Measurements from ENCODE around the gene EPN2. TPM values are rescaled to one million over a fixed set of nuclear protein-coding genes. Genes with fewer than 3 reads are reported as not detected.
A peak's percentile ranks its signal among the peaks of the same experiment; 100 is the strongest.

EPN2 gene
- total and polyA plus RNA-seq, 7 experiments from 2014 or later: 3.9 to 11.5 (median 6.4) TPM

DNA sequence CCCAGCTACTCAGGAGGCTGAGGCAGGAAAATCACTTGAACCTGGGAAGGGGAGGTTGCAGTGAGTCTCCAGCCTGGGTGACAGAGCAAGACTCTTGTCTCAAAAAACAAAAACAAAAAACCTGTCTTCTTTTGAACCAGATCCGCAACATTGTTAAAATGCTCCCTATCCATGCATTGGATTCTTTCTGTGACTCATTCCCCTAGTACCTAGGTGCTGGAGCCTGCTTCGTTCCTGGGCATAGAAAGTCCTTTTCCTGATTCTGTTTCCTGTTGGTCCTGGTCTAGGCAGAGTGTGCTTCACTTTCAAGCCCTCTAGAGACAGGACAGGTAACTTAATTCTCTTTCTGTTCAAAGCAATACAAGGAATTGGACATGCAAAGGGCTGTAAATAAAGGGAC is 5.2 kb downstream of the EPN2 start:
- intact Hi-C loops (cut with micrococcal nuclease): no loop called here
- CTCF ChIA-PET: no interaction called here
- no peaks in the 10 kb centered on the region for H3K9me3 Mint-ChIP-seq
- Histone ChIP-seq H3K9me3 (ENCODE audit: control insufficient read depth in 2 of 3, low read length in 3 of 3) (no peaks in the 10 kb centered on the region), H3K4me3 (ENCODE audit: low read length) (no peak overlapping the region), H3K27me3 (ENCODE audit: control insufficient read depth in 2 of 2, insufficient read depth in 2 of 2, low read length in 2 of 2) (no peaks in the 10 kb centered on the region), H3K36me3 (ENCODE audit: control insufficient read depth in 2 of 3, insufficient read depth in 3 of 3, low read length in 3 of 3) (peaks cover 0 to 5% (median 0%) of the 10 kb centered on the region in 3 experiments), H3K27ac (ENCODE audit: low read depth, low read length) (no peak overlapping the region), H3K4me1 (ENCODE audit: control insufficient read depth in 2 of 2, insufficient read depth in 2 of 2, low read length in 2 of 2) (no peaks in the 10 kb centered on the region)
- peaks cover 0 to 3% (median 0%) of the 10 kb centered on the region in 5 donors for H3K36me3 Mint-ChIP-seq
- peaks cover 0 to 25% (median 8%) of the 10 kb centered on the region in 5 donors for H3K27me3 Mint-ChIP-seq
- H3K4me1 Mint-ChIP-seq: peaks cover 0 to 5% (median 4%) of the 10 kb centered on the region in 7 donors
- DNase-seq (no peak), ATAC-seq (no peak)
- H3K27ac Mint-ChIP-seq: peak overlapping the region in 1 of 9 donors; percentile 69
- H3K4me3 Mint-ChIP-seq: no peak overlapping the region
- POLR2A ChIA-PET: no interaction called here

DNA sequence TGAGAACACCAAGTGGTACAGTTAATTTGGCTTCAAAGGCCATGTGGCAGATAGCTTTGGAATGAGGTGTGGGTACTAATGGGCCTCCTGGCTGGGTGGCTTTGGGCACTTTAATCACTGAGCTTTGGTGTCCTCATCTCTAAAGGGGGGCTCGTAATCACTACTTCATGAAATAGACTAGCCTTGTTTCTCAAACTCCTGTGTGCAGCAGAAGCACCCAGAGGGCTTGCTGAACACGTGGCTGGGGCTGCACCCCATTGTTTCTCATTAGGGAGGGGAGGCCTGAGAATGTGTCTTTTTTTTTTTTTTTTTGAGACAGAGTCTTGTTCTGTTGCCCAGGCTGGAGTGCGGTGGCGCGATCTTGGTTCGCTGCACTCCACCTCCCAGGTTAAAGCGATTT is 5.8 kb downstream of the EPN2 start:
- no peak overlapping the region for H3K27ac Mint-ChIP-seq
- peaks cover 0 to 5% (median 4%) of the 10 kb centered on the region in 7 donors for H3K4me1 Mint-ChIP-seq
- ChIA-PET CTCF (no interaction called here), POLR2A (no interaction called here)
- Histone ChIP-seq H3K27ac (ENCODE audit: low read depth, low read length) (no peak overlapping the region), H3K9me3 (ENCODE audit: control insufficient read depth in 2 of 3, low read length in 3 of 3) (no peaks in the 10 kb centered on the region), H3K4me1 (ENCODE audit: control insufficient read depth in 2 of 2, insufficient read depth in 2 of 2, low read length in 2 of 2) (no peaks in the 10 kb centered on the region), H3K27me3 (ENCODE audit: control insufficient read depth in 2 of 2, insufficient read depth in 2 of 2, low read length in 2 of 2) (no peaks in the 10 kb centered on the region), H3K4me3 (ENCODE audit: low read length) (no peak overlapping the region), H3K36me3 (ENCODE audit: control insufficient read depth in 2 of 3, insufficient read depth in 3 of 3, low read length in 3 of 3) (no peaks in the 10 kb centered on the region)
- intact Hi-C loops (cut with micrococcal nuclease): no loop called here
- H3K36me3 Mint-ChIP-seq: peaks cover 0 to 4% (median 0%) of the 10 kb centered on the region in 5 donors
- H3K9me3 Mint-ChIP-seq: no peaks in the 10 kb centered on the region
- no peak for ATAC-seq
- no peak for DNase-seq
- no peak overlapping the region for H3K4me3 Mint-ChIP-seq
- peaks cover 0 to 28% (median 11%) of the 10 kb centered on the region in 5 donors for H3K27me3 Mint-ChIP-seq

DNA sequence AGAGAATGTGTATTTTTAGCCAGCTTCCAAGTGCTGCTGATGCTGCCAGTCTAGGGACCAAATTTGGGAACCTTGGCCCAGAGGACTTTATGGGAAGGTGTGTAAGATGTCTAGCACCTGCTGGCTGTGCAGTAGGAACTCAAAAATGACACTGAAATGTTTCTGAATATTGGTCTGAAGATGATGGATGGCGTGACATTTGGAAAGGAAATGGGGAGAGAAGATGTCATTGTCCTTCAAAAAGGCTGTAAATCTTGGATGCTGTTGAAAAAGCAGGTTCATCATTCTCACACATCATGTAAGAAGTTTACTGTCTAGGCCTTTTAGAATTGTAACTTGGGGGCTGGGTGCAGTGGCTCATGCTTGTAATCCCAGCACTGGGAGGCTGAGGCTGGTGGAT is 6.7 kb downstream of the EPN2 start:
- peaks cover 0 to 25% (median 14%) of the 10 kb centered on the region in 5 donors for H3K27me3 Mint-ChIP-seq

DNA sequence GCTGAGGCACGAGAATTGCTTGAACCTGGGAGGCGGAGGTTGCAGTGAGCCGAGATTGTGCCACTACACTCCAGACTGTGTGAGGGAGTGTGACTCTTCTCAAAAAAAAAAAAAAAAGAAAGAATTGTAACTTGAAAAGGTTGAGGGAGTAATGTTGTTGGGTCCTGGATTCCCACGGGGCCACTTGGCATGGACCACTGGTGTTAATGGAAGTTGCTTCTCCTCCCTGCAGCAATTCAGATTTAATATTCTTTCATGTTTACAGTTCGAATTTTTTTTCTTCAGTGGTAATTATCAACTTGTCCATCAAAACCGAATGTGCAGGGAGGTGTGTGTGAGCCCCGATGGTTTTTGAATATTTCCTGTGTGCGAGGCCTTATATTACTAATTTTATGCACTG is 7.2 kb downstream of the EPN2 start:
- ATAC-seq (no peak), DNase-seq (no peak)
- POLR2A ChIA-PET: no interaction called here
- Histone ChIP-seq H3K36me3 (ENCODE audit: control insufficient read depth in 2 of 3, insufficient read depth in 3 of 3, low read length in 3 of 3) (no peaks in the 10 kb centered on the region), H3K9me3 (ENCODE audit: control insufficient read depth in 2 of 3, low read length in 3 of 3) (no peaks in the 10 kb centered on the region), H3K4me1 (ENCODE audit: control insufficient read depth in 2 of 2, insufficient read depth in 2 of 2, low read length in 2 of 2) (no peaks in the 10 kb centered on the region), H3K27me3 (ENCODE audit: control insufficient read depth in 2 of 2, insufficient read depth in 2 of 2, low read length in 2 of 2) (no peaks in the 10 kb centered on the region), H3K4me3 (ENCODE audit: low read length) (no peak overlapping the region), H3K27ac (ENCODE audit: low read depth, low read length) (no peak overlapping the region)
- Mint-ChIP-seq H3K27me3 (peaks cover 0 to 22% (median 14%) of the 10 kb centered on the region in 5 donors), H3K9me3 (no peaks in the 10 kb centered on the region), H3K36me3 (peaks cover 0 to 4% (median 0%) of the 10 kb centered on the region in 5 donors), H3K27ac (no peak overlapping the region), H3K4me3 (no peak overlapping the region), H3K4me1 (peaks cover 0 to 5% (median 0%) of the 10 kb centered on the region in 7 donors)
- intact Hi-C loops (cut with micrococcal nuclease): no loop called here
- CTCF ChIA-PET: no interaction called here

More for the DNA sequence above, 6.7 kb downstream of the EPN2 start:
- H3K9me3 ChIP-seq (ENCODE audit: control insufficient read depth in 2 of 3, low read length in 3 of 3): no peaks in the 10 kb centered on the region
- no peak overlapping the region for H3K4me3 ChIP-seq (ENCODE audit: low read length)
- H3K4me3 Mint-ChIP-seq: no peak overlapping the region
- CTCF ChIA-PET: no interaction called here
- peaks cover 0 to 5% (median 0%) of the 10 kb centered on the region in 7 donors for H3K4me1 Mint-ChIP-seq
- no peak overlapping the region for H3K27ac ChIP-seq (ENCODE audit: low read depth, low read length)
- peaks cover 0 to 4% (median 0%) of the 10 kb centered on the region in 5 donors for H3K36me3 Mint-ChIP-seq
- H3K9me3 Mint-ChIP-seq: no peaks in the 10 kb centered on the region
- intact Hi-C loops (cut with micrococcal nuclease): no loop called here
- POLR2A ChIA-PET: no interaction called here
- ATAC-seq (no peak), DNase-seq (no peak)
- no peaks in the 10 kb centered on the region for H3K27me3 ChIP-seq (ENCODE audit: control insufficient read depth in 2 of 2, insufficient read depth in 2 of 2, low read length in 2 of 2)
- no peak overlapping the region for H3K27ac Mint-ChIP-seq
- H3K36me3 ChIP-seq (ENCODE audit: control insufficient read depth in 2 of 3, insufficient read depth in 3 of 3, low read length in 3 of 3): no peaks in the 10 kb centered on the region
- no peaks in the 10 kb centered on the region for H3K4me1 ChIP-seq (ENCODE audit: control insufficient read depth in 2 of 2, insufficient read depth in 2 of 2, low read length in 2 of 2)

DNA sequence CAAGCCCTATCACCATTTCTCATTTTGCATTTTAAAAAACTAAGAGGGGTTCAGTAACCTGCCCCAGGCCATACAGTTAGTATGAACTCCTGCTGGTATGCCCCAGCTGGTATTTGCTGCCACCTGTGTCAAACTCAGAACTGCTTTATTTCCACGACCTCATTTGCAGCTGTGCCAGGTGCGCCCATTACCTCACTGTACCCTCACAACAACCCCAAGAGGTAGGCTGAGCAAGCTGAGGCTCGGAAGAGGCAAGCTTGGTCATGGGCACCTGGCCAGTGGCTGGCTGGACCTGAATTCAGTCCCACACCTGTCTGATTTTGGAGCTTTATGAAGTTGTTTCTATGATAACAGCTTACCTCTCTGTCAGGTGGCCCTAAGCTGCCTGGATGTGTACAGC is 7.6 kb downstream of the EPN2 start:
- no peak overlapping the region for H3K27ac Mint-ChIP-seq
- intact Hi-C loops (cut with micrococcal nuclease): no loop called here
- H3K27ac ChIP-seq (ENCODE audit: low read depth, low read length): no peak overlapping the region
- H3K36me3 Mint-ChIP-seq: peaks cover 0 to 4% (median 0%) of the 10 kb centered on the region in 5 donors
- peaks cover 0 to 5% (median 0%) of the 10 kb centered on the region in 7 donors for H3K4me1 Mint-ChIP-seq
- ATAC-seq (no peak), DNase-seq (no peak)
- POLR2A ChIA-PET: no interaction called here
- H3K27me3 ChIP-seq (ENCODE audit: control insufficient read depth in 2 of 2, insufficient read depth in 2 of 2, low read length in 2 of 2): no peaks in the 10 kb centered on the region
- no peaks in the 10 kb centered on the region for H3K4me1 ChIP-seq (ENCODE audit: control insufficient read depth in 2 of 2, insufficient read depth in 2 of 2, low read length in 2 of 2)
- peaks cover 0 to 20% (median 14%) of the 10 kb centered on the region in 5 donors for H3K27me3 Mint-ChIP-seq
- no peaks in the 10 kb centered on the region for H3K9me3 Mint-ChIP-seq
- no peak overlapping the region for H3K4me3 Mint-ChIP-seq
- H3K4me3 ChIP-seq (ENCODE audit: low read length): no peak overlapping the region
- H3K36me3 ChIP-seq (ENCODE audit: control insufficient read depth in 2 of 3, insufficient read depth in 3 of 3, low read length in 3 of 3): no peaks in the 10 kb centered on the region
- H3K9me3 ChIP-seq (ENCODE audit: control insufficient read depth in 2 of 3, low read length in 3 of 3): no peaks in the 10 kb centered on the region
- CTCF ChIA-PET: interaction anchor here (0.6 kb wide), 1 partner anchor 289 kb away, joined by 3 read pairs; no protein-coding TSS in a partner anchor

DNA sequence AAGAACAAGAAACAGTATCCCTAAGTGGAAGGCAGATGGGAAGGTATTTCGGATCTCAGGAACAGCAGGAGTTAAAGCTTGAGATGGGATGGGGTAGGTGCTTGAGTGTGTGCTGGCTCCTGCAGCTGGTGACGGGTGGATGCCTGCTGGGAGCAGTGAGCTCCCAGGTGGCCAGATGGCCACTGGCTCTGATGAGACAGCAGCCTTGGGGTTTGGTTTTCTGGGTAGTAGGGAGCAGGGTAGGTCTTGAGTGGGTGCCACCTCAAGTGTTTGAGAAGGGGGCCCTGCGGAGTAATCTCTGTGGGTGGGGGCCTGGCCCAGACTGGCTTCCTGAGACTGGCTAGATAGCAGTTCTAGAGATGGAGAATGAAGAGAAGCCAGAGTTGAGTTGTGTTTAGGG is 10.3 kb downstream of the EPN2 start:
- peaks cover 0 to 5% (median 0%) of the 10 kb centered on the region in 7 donors for H3K4me1 Mint-ChIP-seq
- no peaks in the 10 kb centered on the region for H3K4me1 ChIP-seq (ENCODE audit: control insufficient read depth in 2 of 2, insufficient read depth in 2 of 2, low read length in 2 of 2)
- peaks cover 0 to 3% (median 0%) of the 10 kb centered on the region in 11 donors for H3K9me3 Mint-ChIP-seq
- ATAC-seq (no peak), DNase-seq (no peak)
- H3K27me3 Mint-ChIP-seq: peaks cover 0 to 15% (median 10%) of the 10 kb centered on the region in 5 donors
- CTCF ChIA-PET: no interaction called here
- intact Hi-C loops (cut with micrococcal nuclease): no loop called here
- no peak overlapping the region for H3K27ac Mint-ChIP-seq
- no peaks in the 10 kb centered on the region for H3K36me3 ChIP-seq (ENCODE audit: control insufficient read depth in 2 of 3, insufficient read depth in 3 of 3, low read length in 3 of 3)
- no peaks in the 10 kb centered on the region for H3K27me3 ChIP-seq (ENCODE audit: control insufficient read depth in 2 of 2, insufficient read depth in 2 of 2, low read length in 2 of 2)
- H3K4me3 ChIP-seq (ENCODE audit: low read length): no peak overlapping the region
- peaks cover 0 to 4% (median 0%) of the 10 kb centered on the region in 5 donors for H3K36me3 Mint-ChIP-seq
- H3K4me3 Mint-ChIP-seq: no peak overlapping the region
- POLR2A ChIA-PET: no interaction called here
- H3K9me3 ChIP-seq (ENCODE audit: control insufficient read depth in 2 of 3, low read length in 3 of 3): no peaks in the 10 kb centered on the region
- no peak overlapping the region for H3K27ac ChIP-seq (ENCODE audit: low read depth, low read length)

DNA sequence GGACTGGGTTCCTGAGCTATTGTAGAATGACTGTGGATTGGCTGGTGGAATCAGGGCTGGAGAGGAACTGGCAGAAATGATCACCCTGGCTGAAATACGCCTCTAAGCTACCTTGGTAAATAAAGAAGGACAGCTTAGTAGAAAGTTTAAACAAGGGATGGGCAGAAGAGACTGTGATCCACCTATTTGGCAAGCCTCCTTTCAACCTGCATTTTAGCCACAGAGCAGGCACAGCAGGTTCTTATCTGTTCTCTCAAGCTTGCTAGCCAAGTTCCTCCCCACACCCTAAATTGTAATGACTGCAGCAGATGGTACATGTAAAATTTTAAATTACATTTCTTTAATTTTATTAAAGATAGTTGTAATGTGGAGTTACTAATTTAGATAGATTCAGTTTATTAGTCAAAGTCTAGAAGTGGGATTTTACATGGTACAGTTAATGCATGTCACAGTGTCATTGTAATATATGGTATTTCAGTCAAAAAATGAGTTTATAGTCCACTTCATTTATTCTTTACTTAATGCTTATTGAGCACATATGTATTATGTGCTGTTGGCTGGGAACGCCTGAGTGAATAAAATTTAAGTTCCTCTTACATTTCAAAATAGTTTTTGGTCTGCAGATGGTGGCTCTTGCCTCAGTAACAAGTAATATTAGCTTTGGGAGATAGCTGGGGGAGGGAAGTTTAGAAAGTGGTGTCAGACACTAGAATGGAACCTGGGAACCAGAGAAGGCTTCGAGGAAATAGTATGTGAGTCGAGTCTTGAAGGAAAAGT is 11.2 kb downstream of the EPN2 start:
- CTCF ChIA-PET: interaction anchor here (0.6 kb wide), 1 partner anchor 74 kb away, joined by 5 read pairs; no protein-coding TSS in a partner anchor
- ATAC-seq: no peak
- Histone ChIP-seq H3K4me3 (ENCODE audit: low read length) (no peak overlapping the region), H3K36me3 (ENCODE audit: control insufficient read depth in 2 of 3, insufficient read depth in 3 of 3, low read length in 3 of 3) (no peaks in the 10 kb centered on the region), H3K9me3 (ENCODE audit: control insufficient read depth in 2 of 3, low read length in 3 of 3) (no peaks in the 10 kb centered on the region), H3K4me1 (ENCODE audit: control insufficient read depth in 2 of 2, insufficient read depth in 2 of 2, low read length in 2 of 2) (no peaks in the 10 kb centered on the region), H3K27ac (ENCODE audit: low read depth, low read length) (no peak overlapping the region), H3K27me3 (ENCODE audit: control insufficient read depth in 2 of 2, insufficient read depth in 2 of 2, low read length in 2 of 2) (no peaks in the 10 kb centered on the region)
- POLR2A ChIA-PET: no interaction called here
- DNase-seq: no peak
- H3K9me3 Mint-ChIP-seq: peaks cover 0 to 5% (median 0%) of the 10 kb centered on the region in 11 donors
- H3K27ac Mint-ChIP-seq: no peak overlapping the region
- H3K36me3 Mint-ChIP-seq: peaks cover 0 to 9% (median 3%) of the 10 kb centered on the region in 5 donors
- H3K27me3 Mint-ChIP-seq: peaks cover 0 to 15% (median 10%) of the 10 kb centered on the region in 5 donors
- intact Hi-C loops (cut with micrococcal nuclease): no loop called here
- peaks cover 0 to 5% (median 0%) of the 10 kb centered on the region in 7 donors for H3K4me1 Mint-ChIP-seq
- H3K4me3 Mint-ChIP-seq: no peak overlapping the region

All from naive thymus-derived CD4-positive, alpha-beta T cell (primary cell).